H9 (cell line): ENCODE data around the gene COPS9. TPM values are rescaled to one million over a fixed set of nuclear protein-coding genes. Genes with fewer than 3 reads are reported as not detected.

Experiments
- DNase-seq: peaks from one replicate; pipeline ENCODE4 v3.0.0-alpha.2; 2017
- H2AFZ ChIP-seq: one replicate; pipeline ENCODE4 v1.6.1; 2013; ENCODE audit warnings: mild to moderate bottlenecking, low read length, control low read depth, moderate library complexity
- H2AK5ac ChIP-seq: 2 replicates; pipeline ENCODE4 v1.6.1; 2013; ENCODE audit warnings: low read length, control low read depth, mixed read lengths; ENCODE audit not compliant: insufficient read length
- H2BK120ac ChIP-seq: one replicate; pipeline ENCODE4 v1.6.1; 2013; ENCODE audit warnings: low read depth, mild to moderate bottlenecking, low read length, control low read depth, inconsistent platforms; ENCODE audit not compliant: poor library complexity, severe bottlenecking
- H2BK12ac ChIP-seq: 2 replicates; pipeline ENCODE4 v1.6.1; 2013; ENCODE audit warnings: low read length, control low read depth, mixed read lengths, low read depth; ENCODE audit not compliant: insufficient read length
- H2BK15ac ChIP-seq: 2 replicates; pipeline ENCODE4 v1.6.1; 2013; ENCODE audit warnings: low read depth, low read length, control low read depth
- H2BK20ac ChIP-seq: one replicate; pipeline ENCODE4 v1.6.1; 2013; ENCODE audit warnings: low read depth, mild to moderate bottlenecking, low read length, control low read depth, inconsistent platforms; ENCODE audit not compliant: poor library complexity, severe bottlenecking
- H2BK5ac ChIP-seq: 2 replicates; pipeline ENCODE4 v1.6.1; 2013; ENCODE audit warnings: low read length, control low read depth, mixed read lengths; ENCODE audit not compliant: insufficient read length
- H3K14ac ChIP-seq: 2 replicates; pipeline ENCODE4 v1.6.1; 2013; ENCODE audit warnings: low read length, control low read depth; ENCODE audit not compliant: insufficient read depth
- H3K18ac ChIP-seq: 2 replicates; pipeline ENCODE4 v1.6.1; 2013; ENCODE audit warnings: low read depth, mild to moderate bottlenecking, mixed read lengths, low read length, control low read depth; ENCODE audit not compliant: insufficient read length
- H3K23ac ChIP-seq: 2 replicates; pipeline ENCODE4 v1.6.1; 2013; ENCODE audit warnings: low read length, control low read depth, mixed read lengths, low read depth; ENCODE audit not compliant: insufficient read length
- H3K23me2 ChIP-seq: 2 replicates; pipeline ENCODE4 v1.6.1; 2013; ENCODE audit warnings: low read depth, mild to moderate bottlenecking, mixed read lengths, low read length, control low read depth; ENCODE audit not compliant: insufficient read length, poor library complexity, severe bottlenecking
- H3K27ac ChIP-seq: 2 replicates; pipeline ENCODE4 v1.5.1; 2013; ENCODE audit warnings: low read length, control low read depth, mixed read lengths, low read depth; ENCODE audit not compliant: insufficient read length
- H3K27me3 ChIP-seq: 2 replicates; pipeline ENCODE4 v1.6.1; 2013; ENCODE audit warnings: low read length, control low read depth, inconsistent platforms; ENCODE audit not compliant: insufficient read depth
- H3K4ac ChIP-seq: 2 replicates; pipeline ENCODE4 v1.6.1; 2013; ENCODE audit warnings: low read depth, mild to moderate bottlenecking, control low read depth, inconsistent platforms, low read length, moderate library complexity
- H3K4me1 ChIP-seq: 2 replicates; pipeline ENCODE4 v1.6.1; 2013; ENCODE audit warnings: low read length, control low read depth, inconsistent platforms; ENCODE audit not compliant: insufficient read depth
- H3K4me2 ChIP-seq: 2 replicates; pipeline ENCODE4 v1.6.1; 2013; ENCODE audit warnings: low read length, control low read depth, mixed read lengths; ENCODE audit not compliant: insufficient read length, insufficient read depth
- H3K56ac ChIP-seq: 2 replicates; pipeline ENCODE4 v1.6.1; 2013; ENCODE audit warnings: low read depth, mild to moderate bottlenecking, mixed read lengths, low read length, control low read depth; ENCODE audit not compliant: insufficient read length
- H3K79me1 ChIP-seq: 2 replicates; pipeline ENCODE4 v1.6.1; 2013; ENCODE audit warnings: low read depth, mild to moderate bottlenecking, moderate library complexity, low read length, control low read depth, inconsistent platforms; ENCODE audit not compliant: insufficient read depth, poor library complexity, severe bottlenecking
- H3K79me2 ChIP-seq: 2 replicates; pipeline ENCODE4 v1.6.1; 2013; ENCODE audit warnings: low read length, control low read depth, inconsistent platforms; ENCODE audit not compliant: insufficient read depth
- H3K9ac ChIP-seq: 2 replicates; pipeline ENCODE4 v1.6.1; 2013; ENCODE audit warnings: low read length, control low read depth, mixed read lengths; ENCODE audit not compliant: insufficient read length; ENCODE audit errors: extremely low read depth
- H3K9me3 ChIP-seq: one replicate; pipeline ENCODE4 v1.6.1; 2013; ENCODE audit warnings: low read depth, low read length, inconsistent platforms; ENCODE audit not compliant: control insufficient read depth
- H3T11ph ChIP-seq: one replicate; pipeline ENCODE4 v1.6.1; 2013; ENCODE audit warnings: mild to moderate bottlenecking, low read length, control low read depth, inconsistent platforms
- H4K20me1 ChIP-seq: one replicate; pipeline ENCODE4 v1.6.1; 2013; ENCODE audit not compliant: control insufficient read depth, insufficient read length, insufficient read depth
- H4K5ac ChIP-seq: 2 replicates; pipeline ENCODE4 v1.6.1; 2013; ENCODE audit warnings: low read depth, mild to moderate bottlenecking, mixed read lengths, low read length, control low read depth; ENCODE audit not compliant: insufficient read length
- H4K8ac ChIP-seq: replicated peaks from 2 replicates; pipeline ENCODE4 v1.6.1; 2013; ENCODE audit warnings: low read length, control low read depth, mixed read lengths, low read depth; ENCODE audit not compliant: insufficient read length
- H4K91ac ChIP-seq: 2 replicates; pipeline ENCODE4 v1.6.1; 2013; ENCODE audit warnings: low read depth, mild to moderate bottlenecking, moderate library complexity, mixed read lengths, low read length, control low read depth; ENCODE audit not compliant: insufficient read length
- H3K27ac Mint-ChIP-seq, 3 experiments: 2 replicates in 2 of 3; 3 replicates in 1 of 3; pipeline ENCODE4 v1.8.0; 2020 to 2021; ENCODE audit warnings: mixed read lengths in 3 of 3, mild to moderate bottlenecking in 1 of 3, moderate library complexity in 1 of 3
- H3K27me3 Mint-ChIP-seq: 2 replicates; pipeline ENCODE4 v1.8.0; 2021; ENCODE audit warnings: low read depth, mild to moderate bottlenecking, moderate library complexity, mixed read lengths
- H3K36me3 Mint-ChIP-seq, 3 experiments: 2 replicates in 2 of 3; 3 replicates in 1 of 3; pipeline ENCODE4 v1.8.0; 2020 to 2021; ENCODE audit warnings: low read depth in 3 of 3, mixed read lengths in 3 of 3; ENCODE audit not compliant: insufficient read depth in 1 of 3
- H3K4me1 Mint-ChIP-seq, 2 experiments: 2 replicates each; pipeline ENCODE4 v1.8.0; 2020; ENCODE audit warnings: mixed read lengths in 2 of 2
- H3K4me3 Mint-ChIP-seq, 2 experiments: 2 replicates in 1 of 2; 3 replicates in 1 of 2; pipeline ENCODE4 v1.8.0; 2020 to 2021; ENCODE audit warnings: mild to moderate bottlenecking in 2 of 2, mixed read lengths in 2 of 2, moderate library complexity in 1 of 2
- H3K9me3 Mint-ChIP-seq, 2 experiments: 2 replicates in 1 of 2; 3 replicates in 1 of 2; pipeline ENCODE4 v1.8.0; 2020; ENCODE audit warnings: mild to moderate bottlenecking in 2 of 2, mixed read lengths in 2 of 2, moderate library complexity in 1 of 2
- CTCF ChIP-seq: fragments of 200-600 bp; sonication (generic); conservative IDR thresholded peaks from 3 replicates; pipeline ENCODE4 v1.8.0; 2021; ENCODE audit warnings: antibody characterized with exemption, mild to moderate bottlenecking
- WGBS: extraction: QIAGEN DNeasy Blood & Tissue Kit; methylation state at CpG from one replicate; pipeline ENCODE4 v1.1.7; 2013; ENCODE audit warnings: missing lambda C conversion rate, low lambda C conversion rate, mixed read lengths; ENCODE audit not compliant: insufficient read length; ENCODE audit errors: extremely low coverage; 5-methylcytosine and 5-hydroxymethylcytosine counted together
- total RNA-seq: library from RNA; stranded (reverse); gene quantifications from 2 replicates; pipeline ENCODE4 v1.2.1, GENCODE V29; 2021

The COPS9 gene
- total RNA-seq, 1 experiment from 2014 or later = 142 TPM

- Histone ChIP-seq H2BK15ac (no peak overlapping the region), H3K9me3 (no peaks in the 10 kb centered on the region), H3K27me3 (no peaks in the 10 kb centered on the region), H3K4me2 (no peak overlapping the region), H2AK5ac (no peak overlapping the region), H3K9ac (no peak overlapping the region), H3K23ac (no peak overlapping the region), H3K14ac (no peak overlapping the region; the same call in 1 of the 2 replicates), H3K27ac (no peak overlapping the region), H3K4ac (no peak overlapping the region), H3K79me2 (no peaks in the 10 kb centered on the region), H3K23me2 (no peaks in the 10 kb centered on the region), H3K79me1 (no peaks in the 10 kb centered on the region), H3K4me1 (no peaks in the 10 kb centered on the region), H2BK20ac (no peak overlapping the region), H3K56ac (no peak overlapping the region), H3K18ac (no peak overlapping the region), H2BK120ac (no peak overlapping the region), H4K8ac (no peak overlapping the region), H2BK12ac (no peak overlapping the region), H2AFZ (no peak overlapping the region), H2BK5ac (no peak overlapping the region), H4K5ac (no peak overlapping the region), H4K20me1 (no peaks in the 10 kb centered on the region), H4K91ac (no peak overlapping the region), H3T11ph (no peak overlapping the region)
- no CpG with 5 or more reads among the region's 4 CpGs for WGBS
- 0 out of 4 replicates have a peak, but pooled peaks cover 0 to 2% of the 10 kb centered on the region in 2 experiments for H3K4me1 Mint-ChIP-seq
- DNase-seq = no peak
- peaks cover 21% of the 10 kb centered on the region for H3K27me3 Mint-ChIP-seq
- no peak overlapping the region; a peak in 1 of 7 replicates for H3K27ac Mint-ChIP-seq
- peaks cover 0 to 11% of the 10 kb centered on the region in 2 experiments; a peak in 2 of 5 replicates for H3K9me3 Mint-ChIP-seq
- no peak overlapping the region for H3K4me3 Mint-ChIP-seq
- no peaks in the 10 kb centered on the region for H3K36me3 Mint-ChIP-seq
- TF ChIP-seq CTCF = no peak
These were observed 29.6 kb upstream of the COPS9 start for GRCh38 chr2:240165661-240166060.
